NCI-H2171 treated with DMSO at 0.1 percent for 48 hours (cell line): ENCODE measurements around the gene NRG3.

Source experiments
- DNase-seq: peaks from one replicate; lab custom pipeline; 2025; lab: John Stamatoyannopoulos, UW

NRG3 gene

GRCh38 chr10:82468453-82468852 lies 593.5 kb downstream of the NRG3 start:
- peak; percentile 32 for DNase-seq

- no peak for DNase-seq
Observed at GRCh38 chr10:82472406-82473335, 597.7 kb downstream of the NRG3 start.

- DNase-seq, result no peak
Observed at GRCh38 chr10:82477776-82478175, 602.8 kb downstream of the NRG3 start.

GRCh38 chr10:82492647-82493046 lies 617.7 kb downstream of the NRG3 start:
- DNase-seq, result no peak

GRCh38 chr10:82496114-82496513 lies 621.1 kb downstream of the NRG3 start:
- no peak for DNase-seq

- no peak for DNase-seq
Observed at GRCh38 chr10:82497439-82497838, 622.4 kb downstream of the NRG3 start.

GRCh38 chr10:82498976-82499375 lies 624.0 kb downstream of the NRG3 start:
- no peak for DNase-seq

- no peak for DNase-seq
Observed at GRCh38 chr10:82505009-82505408, 630.0 kb downstream of the NRG3 start.

GRCh38 chr10:82506680-82507376 lies 631.8 kb downstream of the NRG3 start:
- DNase-seq, result no peak

- DNase-seq, result no peak
Observed at GRCh38 chr10:82515256-82515655, 640.3 kb downstream of the NRG3 start.

- no peak for DNase-seq
Observed at GRCh38 chr10:82529062-82529461, 654.1 kb downstream of the NRG3 start.

- DNase-seq, result no peak
Observed at GRCh38 chr10:82535457-82535856, 660.5 kb downstream of the NRG3 start.

- no peak for DNase-seq
Observed at GRCh38 chr10:82536668-82537067, 661.7 kb downstream of the NRG3 start.

GRCh38 chr10:82538272-82538671 lies 663.3 kb downstream of the NRG3 start:
- DNase-seq, result no peak

GRCh38 chr10:82543631-82544030 lies 668.6 kb downstream of the NRG3 start:
- no peak for DNase-seq

GRCh38 chr10:82544377-82544776 lies 669.4 kb downstream of the NRG3 start:
- no peak for DNase-seq

GRCh38 chr10:82551506-82551905 lies 676.5 kb downstream of the NRG3 start:
- DNase-seq, result no peak

GRCh38 chr10:82552267-82552666 lies 677.3 kb downstream of the NRG3 start:
- DNase-seq, result no peak

GRCh38 chr10:82554381-82554780 lies 679.4 kb downstream of the NRG3 start:
- DNase-seq, result peak; percentile 24

GRCh38 chr10:82558014-82558607 lies 683.1 kb downstream of the NRG3 start:
- no peak for DNase-seq

GRCh38 chr10:82564353-82565196 lies 689.6 kb downstream of the NRG3 start:
- DNase-seq, result peak; percentile 92

GRCh38 chr10:82565197-82565575 lies 690.2 kb downstream of the NRG3 start:
- no peak for DNase-seq
